Measurements from ENCODE around the gene FUT4. TPM values are rescaled to one million over a fixed set of nuclear protein-coding genes. Genes with fewer than 3 reads are reported as not detected.

FUT4 gene
- total and polyA plus RNA-seq, 2 experiments from 2014 or later, result 5.9 to 13.9 TPM

DNA sequence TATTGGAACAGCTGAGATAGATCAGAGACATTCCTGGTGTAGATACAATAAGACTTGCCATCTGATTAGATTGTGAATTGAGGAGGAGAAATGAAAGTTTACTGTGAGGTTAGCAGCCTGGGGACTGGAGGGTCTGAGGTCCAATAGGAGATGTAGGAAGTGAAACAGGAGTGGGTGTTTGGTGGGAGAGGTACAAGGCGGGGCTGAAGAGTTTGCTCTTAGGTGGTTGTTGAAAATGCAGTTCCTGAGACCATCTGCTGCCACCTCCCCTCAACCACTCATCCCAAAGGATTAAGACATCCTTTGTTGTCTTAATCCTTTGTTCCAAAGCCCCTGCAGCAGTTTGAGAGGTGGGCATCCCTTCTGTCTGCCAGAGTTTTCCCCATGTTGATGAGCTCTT is 38.2 kb downstream of the FUT4 start:
- H3K9me2 ChIP-seq (replicated peaks; ENCODE audit: insufficient read depth), result no peaks in the 10 kb centered on the region
- peaks cover 6% of the 10 kb centered on the region for H3K4me1 ChIP-seq (ENCODE audit: insufficient read depth)
- H3K27me3 ChIP-seq, result no peaks in the 10 kb centered on the region
- H2AFZ ChIP-seq, result no peak overlapping the region
- H3K4me3 ChIP-seq, result no peak overlapping the region
- no peaks in the 10 kb centered on the region for H3K9me3 ChIP-seq (ENCODE audit: low read depth)
- 80% methylated on average over 1 of the region's 1 CpG for WGBS (ENCODE audit: low lambda C conversion rate, missing lambda C conversion rate)
- H3K4me2 ChIP-seq, result no peak overlapping the region
- no peaks in the 10 kb centered on the region for H3K79me2 ChIP-seq
- no peaks in the 10 kb centered on the region for H3K36me3 ChIP-seq (replicated peaks; ENCODE audit: insufficient read depth, low read depth)
- no peaks in the 10 kb centered on the region for H4K20me1 ChIP-seq (ENCODE audit: insufficient read depth, poor library complexity, severe bottlenecking)
- DNase-seq (ENCODE audit: low spot score), result no peak
- no peak overlapping the region for H3K27ac ChIP-seq
- TF ChIP-seq, protein P1, sequence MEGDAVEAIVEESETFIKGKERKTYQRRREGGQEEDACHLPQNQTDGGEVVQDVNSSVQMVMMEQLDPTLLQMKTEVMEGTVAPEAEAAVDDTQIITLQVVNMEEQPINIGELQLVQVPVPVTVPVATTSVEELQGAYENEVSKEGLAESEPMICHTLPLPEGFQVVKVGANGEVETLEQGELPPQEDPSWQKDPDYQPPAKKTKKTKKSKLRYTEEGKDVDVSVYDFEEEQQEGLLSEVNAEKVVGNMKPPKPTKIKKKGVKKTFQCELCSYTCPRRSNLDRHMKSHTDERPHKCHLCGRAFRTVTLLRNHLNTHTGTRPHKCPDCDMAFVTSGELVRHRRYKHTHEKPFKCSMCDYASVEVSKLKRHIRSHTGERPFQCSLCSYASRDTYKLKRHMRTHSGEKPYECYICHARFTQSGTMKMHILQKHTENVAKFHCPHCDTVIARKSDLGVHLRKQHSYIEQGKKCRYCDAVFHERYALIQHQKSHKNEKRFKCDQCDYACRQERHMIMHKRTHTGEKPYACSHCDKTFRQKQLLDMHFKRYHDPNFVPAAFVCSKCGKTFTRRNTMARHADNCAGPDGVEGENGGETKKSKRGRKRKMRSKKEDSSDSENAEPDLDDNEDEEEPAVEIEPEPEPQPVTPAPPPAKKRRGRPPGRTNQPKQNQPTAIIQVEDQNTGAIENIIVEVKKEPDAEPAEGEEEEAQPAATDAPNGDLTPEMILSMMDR (IDR thresholded peaks at IDR 0.05; ENCODE audit: poor library complexity), result no peak
- no peak for TF ChIP-seq EZH2phosphoT487 (IDR thresholded peaks at IDR 0.05; ENCODE audit: low read depth, severe bottlenecking, unreplicated experiment)
- no peak for TF ChIP-seq EZH2 (IDR thresholded peaks at IDR 0.05; ENCODE audit: borderline replicate concordance)

- H3K4me2 ChIP-seq, result no peak overlapping the region
- H3K27ac ChIP-seq, result no peak overlapping the region
- no peak for DNase-seq (ENCODE audit: low spot score)
- H4K20me1 ChIP-seq (ENCODE audit: insufficient read depth, poor library complexity, severe bottlenecking), result no peaks in the 10 kb centered on the region
- H3K79me2 ChIP-seq, result no peaks in the 10 kb centered on the region
- H3K9me2 ChIP-seq (replicated peaks; ENCODE audit: insufficient read depth), result no peaks in the 10 kb centered on the region
- H3K4me1 ChIP-seq (ENCODE audit: insufficient read depth), result peaks cover 11% of the 10 kb centered on the region
- TF ChIP-seq, protein P1 (IDR thresholded peaks at IDR 0.05; ENCODE audit: poor library complexity), result no peak
- TF ChIP-seq EZH2 (IDR thresholded peaks at IDR 0.05; ENCODE audit: borderline replicate concordance) (no peak), EZH2phosphoT487 (IDR thresholded peaks at IDR 0.05; ENCODE audit: low read depth, severe bottlenecking, unreplicated experiment) (no peak)
- H2AFZ ChIP-seq, result no peak overlapping the region
- H3K27me3 ChIP-seq, result no peaks in the 10 kb centered on the region
- H3K4me3 ChIP-seq, result no peak overlapping the region
- WGBS (ENCODE audit: low lambda C conversion rate, missing lambda C conversion rate), result 85% methylated on average over 4 of the region's 4 CpGs
- no peaks in the 10 kb centered on the region for H3K9me3 ChIP-seq (ENCODE audit: low read depth)
- H3K36me3 ChIP-seq (replicated peaks; ENCODE audit: insufficient read depth, low read depth), result no peaks in the 10 kb centered on the region
Observed at GRCh38 chr11:94583213-94583865, 39.6 kb downstream of the FUT4 start.

DNA sequence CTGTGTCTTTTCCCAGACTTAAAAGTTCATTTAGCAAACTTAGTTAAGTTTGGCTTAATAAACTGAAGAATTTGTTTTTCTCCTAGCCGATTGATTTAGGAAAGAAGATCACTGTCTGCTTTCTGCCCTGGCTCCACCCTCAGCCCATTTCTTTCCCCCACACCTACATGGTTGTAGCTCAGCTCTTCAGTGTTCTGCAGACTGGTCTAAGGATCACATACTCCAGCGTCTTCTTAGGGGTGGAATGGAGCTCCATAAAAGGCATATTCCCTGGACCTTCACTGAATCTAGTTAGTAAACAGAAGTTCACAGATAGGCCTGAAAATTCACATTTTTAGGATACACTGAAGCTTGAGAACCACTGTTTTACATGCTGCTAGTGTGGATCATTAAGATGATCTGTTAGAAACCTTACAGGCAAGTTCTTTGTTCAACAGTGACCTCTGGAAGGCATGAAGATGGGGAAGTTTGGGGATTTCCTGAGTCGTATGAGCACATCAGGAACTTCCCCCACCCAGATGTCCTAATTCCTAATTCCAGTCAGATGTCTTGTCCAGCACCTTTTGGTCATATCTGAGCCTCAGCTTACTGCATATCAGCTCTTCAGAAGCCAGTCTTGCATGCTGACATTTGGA is 40.3 kb downstream of the FUT4 start:
- Histone ChIP-seq H3K36me3 (replicated peaks; ENCODE audit: insufficient read depth, low read depth) (no peaks in the 10 kb centered on the region), H3K27ac (no peak overlapping the region), H3K27me3 (no peaks in the 10 kb centered on the region), H2AFZ (no peak overlapping the region), H3K4me1 (ENCODE audit: insufficient read depth) (peaks cover 11% of the 10 kb centered on the region), H3K4me2 (no peak overlapping the region), H3K4me3 (no peak overlapping the region), H3K79me2 (no peaks in the 10 kb centered on the region), H3K9me3 (ENCODE audit: low read depth) (no peaks in the 10 kb centered on the region), H4K20me1 (ENCODE audit: insufficient read depth, poor library complexity, severe bottlenecking) (no peaks in the 10 kb centered on the region), H3K9me2 (replicated peaks; ENCODE audit: insufficient read depth) (no peaks in the 10 kb centered on the region)
- TF ChIP-seq EZH2 (IDR thresholded peaks at IDR 0.05; ENCODE audit: borderline replicate concordance), result no peak
- no peak for TF ChIP-seq EZH2phosphoT487 (IDR thresholded peaks at IDR 0.05; ENCODE audit: low read depth, severe bottlenecking, unreplicated experiment)
- TF ChIP-seq, protein P1 (IDR thresholded peaks at IDR 0.05; ENCODE audit: poor library complexity), result no peak
- 80% methylated on average over 3 of the region's 3 CpGs for WGBS (ENCODE audit: low lambda C conversion rate, missing lambda C conversion rate)
- DNase-seq (ENCODE audit: low spot score), result no peak
